Sciatic nerve (tissue), 2 donors: ENCODE results near the gene ECE1. TPM values are rescaled to one million over a fixed set of nuclear protein-coding genes. Genes with fewer than 3 reads are reported as not detected.

Experiments
- ATAC-seq: fragments of 200-7000 bp; cut with Tn5 transposase; one replicate; pipeline ENCODE4 v1.9.1; 2020; ENCODE audit warnings: mild to moderate bottlenecking, moderate library complexity
- DNase-seq: peaks from one replicate; pipeline ENCODE4 v3.0.0-alpha.2; 2020; ENCODE audit warnings: low spot score
- intact Hi-C: fragments of 100-400 bp; cut with DNase I; formaldehyde crosslinking; loops from one replicate; pipeline ENCODE4 v1.14.2; 2022
- total RNA-seq: library from RNA; stranded (reverse); fragmentation: NEBNext Ultra II Directional; extraction: Animal tissue kit (Norgen Biotek cat#: 25700); gene quantifications from one replicate; pipeline ENCODE4 v1.2.1, GENCODE V29; 2021
- donor health status: DM: no; HTN: no; CAD: no.
- donor health status: DM: no; HTN: no; CAD: no.

The ECE1 gene
- total RNA-seq, 1 donor from 2014 or later, result 117 TPM

- peak; percentile 23 for ATAC-seq
Observed at GRCh38 chr1:21280011-21280471, 10.2 kb downstream of the ECE1 start.

GRCh38 chr1:21278860-21279845 lies 11.1 kb downstream of the ECE1 start:
- intact Hi-C loops, result no loop called here
- no peak for DNase-seq
- peak; percentile 45 for ATAC-seq

More at GRCh38 chr1:21280011-21280471, 10.2 kb downstream of the ECE1 start:
- DNase-seq, result no peak
- intact Hi-C loops, result loop anchor here (10.0 kb wide), 1 partner anchor 545 kb away; no protein-coding TSS in a partner anchor

GRCh38 chr1:21278208-21278859 lies 11.9 kb downstream of the ECE1 start:
- ATAC-seq (peak; percentile 69), DNase-seq (no peak)
- intact Hi-C loops, result no loop called here

- peak; percentile 13 for ATAC-seq
Observed at GRCh38 chr1:21277180-21277579, 13.1 kb downstream of the ECE1 start.

GRCh38 chr1:21272540-21272939 lies 17.7 kb downstream of the ECE1 start:
- intact Hi-C loops, result no loop called here
- no peak for ATAC-seq

More at GRCh38 chr1:21277180-21277579, 13.1 kb downstream of the ECE1 start:
- intact Hi-C loops, result no loop called here
- DNase-seq, result no peak

GRCh38 chr1:21271550-21271949 lies 18.7 kb downstream of the ECE1 start:
- DNase-seq (no peak), ATAC-seq (no peak)
- intact Hi-C loops, result no loop called here

More at GRCh38 chr1:21272540-21272939, 17.7 kb downstream of the ECE1 start:
- no peak for DNase-seq

GRCh38 chr1:21270086-21270689 lies 20.1 kb downstream of the ECE1 start:
- peak; percentile 27 for ATAC-seq
- peak; percentile 84 for DNase-seq
- intact Hi-C loops, result no loop called here

GRCh38 chr1:21269461-21270085 lies 20.7 kb downstream of the ECE1 start:
- ATAC-seq (no peak), DNase-seq (no peak)
- intact Hi-C loops, result no loop called here

GRCh38 chr1:21268281-21269239 lies 21.7 kb downstream of the ECE1 start:
- intact Hi-C loops, result no loop called here
- DNase-seq (no peak), ATAC-seq (peak; percentile 7)

- DNase-seq, result no peak
- intact Hi-C loops, result no loop called here
- ATAC-seq, result no peak
Observed at GRCh38 chr1:21267191-21268077, 22.8 kb downstream of the ECE1 start.

GRCh38 chr1:21266119-21266774 lies 24.0 kb downstream of the ECE1 start:
- ATAC-seq (no peak), DNase-seq (no peak)
- intact Hi-C loops, result no loop called here

- DNase-seq (no peak), ATAC-seq (no peak)
- intact Hi-C loops, result no loop called here
Observed at GRCh38 chr1:21265644-21266043, 24.6 kb downstream of the ECE1 start.

- intact Hi-C loops, result loop anchor here (5.0 kb wide), 1 partner anchor 77 kb away; no protein-coding TSS in a partner anchor
- no peak for DNase-seq
- ATAC-seq, result no peak
Observed at GRCh38 chr1:21264898-21265297, 25.4 kb downstream of the ECE1 start.

GRCh38 chr1:21263653-21264225 lies 26.5 kb downstream of the ECE1 start:
- intact Hi-C loops, result loop anchor here (5.0 kb wide), 1 partner anchor 79 kb away; no protein-coding TSS in a partner anchor
- ATAC-seq (no peak), DNase-seq (no peak)

GRCh38 chr1:21263052-21263429 lies 27.2 kb downstream of the ECE1 start:
- DNase-seq (no peak), ATAC-seq (no peak)
- intact Hi-C loops, result loop anchor here (5.0 kb wide), 1 partner anchor 79 kb away; no protein-coding TSS in a partner anchor
